GM10266 (cell line): ENCODE results near the gene NEURL3.

ENCODE experiments used
- DNase-seq: peaks from one replicate; pipeline ENCODE4 v3.0.0; 2012; ENCODE audit errors: extremely low spot score
- CTCF ChIP-seq: IDR thresholded peaks from 2 replicates; pipeline ENCODE4 v1.5.1; 2012; ENCODE audit warnings: mild to moderate bottlenecking, low read depth; ENCODE audit not compliant: control insufficient read depth, insufficient read depth; ENCODE audit errors: missing control alignments

The NEURL3 gene

GRCh38 chr2:96533292-96534073 lies 28.3 kb upstream of the NEURL3 start:
- no peak for TF ChIP-seq CTCF
- DNase-seq: no peak

- no peak for TF ChIP-seq CTCF
- no peak for DNase-seq
These were observed 27.6 kb upstream of the NEURL3 start for GRCh38 chr2:96532641-96533291.

GRCh38 chr2:96531872-96532505 lies 26.8 kb upstream of the NEURL3 start:
- TF ChIP-seq CTCF: no peak

GRCh38 chr2:96531366-96531765 lies 26.2 kb upstream of the NEURL3 start:
- TF ChIP-seq CTCF: no peak
- no peak for DNase-seq

More at GRCh38 chr2:96531872-96532505, 26.8 kb upstream of the NEURL3 start:
- DNase-seq: peak; percentile 90

- DNase-seq: no peak
- TF ChIP-seq CTCF: no peak
These were observed 25.6 kb upstream of the NEURL3 start for GRCh38 chr2:96530474-96531357.

- no peak for DNase-seq
- no peak for TF ChIP-seq CTCF
These were observed 24.9 kb upstream of the NEURL3 start for GRCh38 chr2:96530144-96530430.
